Suprapubic skin (tissue), 4 donors: ENCODE results near the gene JPH3. TPM values are rescaled to one million over a fixed set of nuclear protein-coding genes. Genes with fewer than 3 reads are reported as not detected.

Source experiments
- DNase-seq, 2 donors: peaks; one replicate each; pipeline ENCODE4 v3.0.0-alpha.2; 2019; ENCODE audit warnings: low spot score in 2 of 2
- H3K27ac ChIP-seq: fragments of 200-600 bp; sonication (generic); one replicate; pipeline ENCODE4 v1.5.1; 2019
- H3K27me3 ChIP-seq: fragments of 200-600 bp; sonication (generic); one replicate; pipeline ENCODE4 v1.5.1; 2019
- H3K36me3 ChIP-seq: fragments of 200-600 bp; sonication (generic); one replicate; pipeline ENCODE4 v1.5.1; 2019
- H3K4me1 ChIP-seq: fragments of 200-600 bp; sonication (generic); one replicate; pipeline ENCODE4 v1.5.1; 2019
- H3K4me3 ChIP-seq: fragments of 200-600 bp; sonication (generic); one replicate; pipeline ENCODE4 v1.5.1; 2019; ENCODE audit warnings: mild to moderate bottlenecking
- H3K9me3 ChIP-seq: fragments of 200-600 bp; sonication (generic); one replicate; pipeline ENCODE4 v1.5.1; 2019
- EP300 ChIP-seq: sonication (generic); formaldehyde crosslinking; IDR thresholded peaks from one replicate; pipeline ENCODE4 v1.6.1; 2017; ENCODE audit warnings: antibody characterized with exemption
- POLR2A ChIP-seq, 2 donors: fragments of 450-650 bp; IDR thresholded peaks; one replicate each; pipeline ENCODE4 v1.6.1; 2017; ENCODE audit warnings: antibody characterized with exemption in 2 of 2, mild to moderate bottlenecking in 2 of 2, moderate library complexity in 2 of 2
- POLR2AphosphoS5 ChIP-seq, 3 donors: sonication (generic); formaldehyde crosslinking; IDR thresholded peaks; one replicate each; pipeline ENCODE4 v1.6.1; 2017; ENCODE audit warnings: antibody characterized with exemption in 3 of 3
- WGBS: methylation state at CpG from one replicate; pipeline ENCODE4 v1.1.5; 2018; 5-methylcytosine and 5-hydroxymethylcytosine counted together
- total RNA-seq, 4 donors: library from RNA; depleted of rRNA; stranded (reverse); fragments of >200 nt; gene quantifications; one replicate each; pipeline ENCODE4 v1.1.0, GENCODE V29; 2016
- TF ChIP-seq, protein P1 (sequence below), 2 donors: fragments of 200-600 bp in 1 of 2; fragments of 450-650 bp in 1 of 2; sonication (generic) in 1 of 2; IDR thresholded peaks; one replicate each; pipeline ENCODE4 v1.5.1; 2016 to 2019; ENCODE audit warnings: antibody characterized with exemption in 2 of 2, mild to moderate bottlenecking in 1 of 2, moderate library complexity in 1 of 2

JPH3 gene
- total RNA-seq, 4 donors from 2014 or later, result not detected

DNA sequence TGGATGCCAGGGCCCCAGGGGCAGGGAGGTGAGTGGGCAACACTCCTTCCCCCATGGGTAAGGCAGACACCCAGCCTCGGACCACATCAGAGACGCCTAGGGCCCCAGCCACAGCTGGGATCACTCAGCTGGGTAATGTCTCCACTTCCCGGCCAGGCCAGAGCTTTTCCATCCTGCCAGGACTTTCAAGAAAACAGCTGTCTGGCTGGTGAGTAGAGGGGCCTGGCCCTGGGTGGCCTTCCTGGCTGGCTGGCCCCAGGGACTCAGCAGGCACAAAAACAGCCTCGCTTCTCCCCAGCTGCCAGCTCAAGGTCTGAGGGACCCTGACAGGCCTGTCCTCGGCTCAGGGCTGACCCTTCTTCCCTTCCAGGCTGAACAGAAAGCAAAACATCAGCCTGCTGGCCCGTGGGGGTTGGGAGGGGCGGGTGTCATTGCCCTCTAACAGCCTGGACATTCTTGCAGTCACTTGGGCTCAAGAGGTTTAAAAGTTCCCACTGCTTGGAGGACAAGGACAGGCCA lies 45.3 kb upstream of the JPH3 start:
- Histone ChIP-seq H3K27ac (peak overlapping the region; percentile 77), H3K4me1 (peaks cover 11% of the 10 kb centered on the region), H3K36me3 (no peaks in the 10 kb centered on the region), H3K4me3 (peak overlapping the region; percentile 16), H3K27me3 (peaks cover 16% of the 10 kb centered on the region), H3K9me3 (no peaks in the 10 kb centered on the region)
- 18% methylated on average over 2 of the region's 7 CpGs for WGBS
- no peak for TF ChIP-seq POLR2A (IDR thresholded peaks at IDR 0.05)
- TF ChIP-seq, protein P1, sequence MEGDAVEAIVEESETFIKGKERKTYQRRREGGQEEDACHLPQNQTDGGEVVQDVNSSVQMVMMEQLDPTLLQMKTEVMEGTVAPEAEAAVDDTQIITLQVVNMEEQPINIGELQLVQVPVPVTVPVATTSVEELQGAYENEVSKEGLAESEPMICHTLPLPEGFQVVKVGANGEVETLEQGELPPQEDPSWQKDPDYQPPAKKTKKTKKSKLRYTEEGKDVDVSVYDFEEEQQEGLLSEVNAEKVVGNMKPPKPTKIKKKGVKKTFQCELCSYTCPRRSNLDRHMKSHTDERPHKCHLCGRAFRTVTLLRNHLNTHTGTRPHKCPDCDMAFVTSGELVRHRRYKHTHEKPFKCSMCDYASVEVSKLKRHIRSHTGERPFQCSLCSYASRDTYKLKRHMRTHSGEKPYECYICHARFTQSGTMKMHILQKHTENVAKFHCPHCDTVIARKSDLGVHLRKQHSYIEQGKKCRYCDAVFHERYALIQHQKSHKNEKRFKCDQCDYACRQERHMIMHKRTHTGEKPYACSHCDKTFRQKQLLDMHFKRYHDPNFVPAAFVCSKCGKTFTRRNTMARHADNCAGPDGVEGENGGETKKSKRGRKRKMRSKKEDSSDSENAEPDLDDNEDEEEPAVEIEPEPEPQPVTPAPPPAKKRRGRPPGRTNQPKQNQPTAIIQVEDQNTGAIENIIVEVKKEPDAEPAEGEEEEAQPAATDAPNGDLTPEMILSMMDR (IDR thresholded peaks at IDR 0.05), result no peak
- TF ChIP-seq POLR2AphosphoS5 (IDR thresholded peaks at IDR 0.05), result no peak
- no peak for TF ChIP-seq EP300
- DNase-seq, result no peak

GRCh38 chr16:87558682-87559081 lies 43.6 kb upstream of the JPH3 start:
- WGBS, result 84% methylated on average over 3 of the region's 3 CpGs
- no peak for DNase-seq
- TF ChIP-seq, protein P1 (IDR thresholded peaks at IDR 0.05), result no peak
- TF ChIP-seq POLR2AphosphoS5 (IDR thresholded peaks at IDR 0.05) (no peak), POLR2A (IDR thresholded peaks at IDR 0.05) (no peak), EP300 (no peak)
- H3K4me1 ChIP-seq, result peaks cover 11% of the 10 kb centered on the region
- no peak overlapping the region for H3K27ac ChIP-seq
- H3K4me3 ChIP-seq, result no peak overlapping the region
- peaks cover 13% of the 10 kb centered on the region for H3K27me3 ChIP-seq
- no peaks in the 10 kb centered on the region for H3K36me3 ChIP-seq
- H3K9me3 ChIP-seq, result no peaks in the 10 kb centered on the region

GRCh38 chr16:87559945-87560344 lies 42.4 kb upstream of the JPH3 start:
- 73% methylated on average over 17 of the region's 17 CpGs for WGBS
- H3K27ac ChIP-seq, result no peak overlapping the region
- no peaks in the 10 kb centered on the region for H3K9me3 ChIP-seq
- TF ChIP-seq POLR2A (IDR thresholded peaks at IDR 0.05), result no peak
- TF ChIP-seq POLR2AphosphoS5 (IDR thresholded peaks at IDR 0.05), result no peak
- TF ChIP-seq EP300, result no peak
- TF ChIP-seq, protein P1 (IDR thresholded peaks at IDR 0.05), result no peak
- no peaks in the 10 kb centered on the region for H3K36me3 ChIP-seq
- DNase-seq, result no peak
- H3K27me3 ChIP-seq, result peaks cover 10% of the 10 kb centered on the region
- no peak overlapping the region for H3K4me3 ChIP-seq
- peaks cover 11% of the 10 kb centered on the region for H3K4me1 ChIP-seq

GRCh38 chr16:87560428-87561199 lies 41.7 kb upstream of the JPH3 start:
- 64% methylated on average over 12 of the region's 12 CpGs for whole genome bisulfite sequencing
- H3K27ac ChIP-seq, result no peak overlapping the region
- TF ChIP-seq, protein P1 (IDR thresholded peaks at IDR 0.05), result no peak
- TF ChIP-seq EP300, result no peak
- no peak for TF ChIP-seq POLR2A (IDR thresholded peaks at IDR 0.05)
- TF ChIP-seq POLR2AphosphoS5 (IDR thresholded peaks at IDR 0.05), result no peak
- no peaks in the 10 kb centered on the region for H3K9me3 ChIP-seq
- H3K4me1 ChIP-seq, result peaks cover 11% of the 10 kb centered on the region
- peaks cover 7% of the 10 kb centered on the region for H3K27me3 ChIP-seq
- DNase-seq, result peak; percentile 82 to 86
- H3K36me3 ChIP-seq, result no peaks in the 10 kb centered on the region
- H3K4me3 ChIP-seq, result no peak overlapping the region
